ENCODE data around the gene STAB2. TPM values are rescaled to one million over a fixed set of nuclear protein-coding genes. Genes with fewer than 3 reads are reported as not detected.

STAB2 gene
- total RNA-seq, 1 experiment from 2014 or later = not detected

- no peak overlapping the region for H3K4me2 ChIP-seq (ENCODE audit: low read depth, low read length, poor library complexity, severe bottlenecking)
- H3K9me3 ChIP-seq (ENCODE audit: low read length) = no peaks in the 10 kb centered on the region
- H4K20me1 ChIP-seq (ENCODE audit: insufficient read depth, low read depth, low read length) = no peaks in the 10 kb centered on the region
- no peak overlapping the region for H3K9ac ChIP-seq (ENCODE audit: low read length)
- H3K4me3 ChIP-seq (ENCODE audit: low read length) = no peak overlapping the region
- H2AFZ ChIP-seq (ENCODE audit: low read length) = no peak overlapping the region
- no peaks in the 10 kb centered on the region for H3K79me2 ChIP-seq (ENCODE audit: low read length)
- H3K4me1 ChIP-seq (ENCODE audit: low read length) = no peaks in the 10 kb centered on the region
- H3K27me3 ChIP-seq (ENCODE audit: low read length) = no peaks in the 10 kb centered on the region
- H3K9me2 ChIP-seq (replicated peaks; ENCODE audit: insufficient read depth, low read length) = no peaks in the 10 kb centered on the region
- no peaks in the 10 kb centered on the region for H3K36me3 ChIP-seq (ENCODE audit: insufficient read depth, low read length)
- DNase-seq = no peak
- no peak overlapping the region for H3K27ac ChIP-seq (ENCODE audit: low read length)
These were observed 103.4 kb downstream of the STAB2 start for GRCh38 chr12:103690426-103690825.

DNA sequence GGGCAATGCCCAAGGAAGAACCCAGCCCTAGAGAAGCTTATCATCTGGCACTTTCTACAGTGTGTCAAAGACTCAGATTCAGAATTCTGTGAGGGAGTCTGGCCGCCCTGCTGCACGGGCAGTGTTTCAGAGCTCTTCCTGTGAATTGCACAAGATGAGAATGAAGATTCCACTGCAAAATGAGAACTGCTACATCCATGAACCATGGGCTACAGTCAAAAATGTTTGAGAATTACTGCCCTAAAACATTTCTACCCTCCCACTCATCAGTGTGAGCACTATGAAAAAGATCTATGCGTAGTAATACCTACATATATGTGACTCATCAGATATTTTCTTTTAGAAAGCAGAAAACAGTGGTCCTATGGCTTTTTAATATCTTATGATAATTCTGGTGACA lies 104.0 kb downstream of the STAB2 start:
- no peak overlapping the region for H3K9ac ChIP-seq (ENCODE audit: low read length)
- H3K36me3 ChIP-seq (ENCODE audit: insufficient read depth, low read length) = no peaks in the 10 kb centered on the region
- no peaks in the 10 kb centered on the region for H3K9me2 ChIP-seq (replicated peaks; ENCODE audit: insufficient read depth, low read length)
- no peaks in the 10 kb centered on the region for H3K9me3 ChIP-seq (ENCODE audit: low read length)
- no peaks in the 10 kb centered on the region for H3K4me1 ChIP-seq (ENCODE audit: low read length)
- H3K27me3 ChIP-seq (ENCODE audit: low read length) = no peaks in the 10 kb centered on the region
- H3K27ac ChIP-seq (ENCODE audit: low read length) = no peak overlapping the region
- H3K4me3 ChIP-seq (ENCODE audit: low read length) = no peak overlapping the region
- no peaks in the 10 kb centered on the region for H4K20me1 ChIP-seq (ENCODE audit: insufficient read depth, low read depth, low read length)
- no peak overlapping the region for H3K4me2 ChIP-seq (ENCODE audit: low read depth, low read length, poor library complexity, severe bottlenecking)
- DNase-seq = no peak
- no peak overlapping the region for H2AFZ ChIP-seq (ENCODE audit: low read length)
- H3K79me2 ChIP-seq (ENCODE audit: low read length) = no peaks in the 10 kb centered on the region

DNA sequence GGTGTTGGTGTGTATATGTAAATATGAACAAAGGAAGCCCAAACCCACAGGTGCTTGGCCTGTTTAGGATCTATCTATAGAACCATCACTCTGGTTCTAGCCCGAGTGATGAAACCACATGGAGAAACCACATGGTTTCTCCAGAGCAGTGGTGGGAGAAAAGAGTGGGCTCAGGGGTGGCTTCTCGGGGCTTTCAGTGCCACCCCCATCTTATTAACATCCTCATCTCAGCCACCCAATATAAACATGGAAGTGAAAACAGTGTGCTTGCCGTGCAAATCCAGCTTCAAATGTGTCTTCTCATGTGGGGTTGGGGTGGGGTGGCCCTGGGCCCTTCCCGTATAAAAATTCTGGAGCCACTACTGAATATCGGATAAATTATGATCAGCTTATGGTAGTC lies 109.0 kb downstream of the STAB2 start:
- H3K4me3 ChIP-seq (ENCODE audit: low read length) = no peak overlapping the region
- no peaks in the 10 kb centered on the region for H3K4me1 ChIP-seq (ENCODE audit: low read length)
- H3K27me3 ChIP-seq (ENCODE audit: low read length) = 0 out of 2 replicates have a peak, but pooled peaks cover 4% of the 10 kb centered on the region
- no peak overlapping the region for H3K4me2 ChIP-seq (ENCODE audit: low read depth, low read length, poor library complexity, severe bottlenecking)
- H3K9me2 ChIP-seq (replicated peaks; ENCODE audit: insufficient read depth, low read length) = no peaks in the 10 kb centered on the region
- H3K9me3 ChIP-seq (ENCODE audit: low read length) = no peaks in the 10 kb centered on the region
- DNase-seq = no peak
- H3K36me3 ChIP-seq (ENCODE audit: insufficient read depth, low read length) = no peaks in the 10 kb centered on the region
- no peaks in the 10 kb centered on the region for H3K79me2 ChIP-seq (ENCODE audit: low read length)
- H3K9ac ChIP-seq (ENCODE audit: low read length) = no peak overlapping the region
- no peaks in the 10 kb centered on the region for H4K20me1 ChIP-seq (ENCODE audit: insufficient read depth, low read depth, low read length)
- H3K27ac ChIP-seq (ENCODE audit: low read length) = no peak overlapping the region
- H2AFZ ChIP-seq (ENCODE audit: low read length) = no peak overlapping the region

DNA sequence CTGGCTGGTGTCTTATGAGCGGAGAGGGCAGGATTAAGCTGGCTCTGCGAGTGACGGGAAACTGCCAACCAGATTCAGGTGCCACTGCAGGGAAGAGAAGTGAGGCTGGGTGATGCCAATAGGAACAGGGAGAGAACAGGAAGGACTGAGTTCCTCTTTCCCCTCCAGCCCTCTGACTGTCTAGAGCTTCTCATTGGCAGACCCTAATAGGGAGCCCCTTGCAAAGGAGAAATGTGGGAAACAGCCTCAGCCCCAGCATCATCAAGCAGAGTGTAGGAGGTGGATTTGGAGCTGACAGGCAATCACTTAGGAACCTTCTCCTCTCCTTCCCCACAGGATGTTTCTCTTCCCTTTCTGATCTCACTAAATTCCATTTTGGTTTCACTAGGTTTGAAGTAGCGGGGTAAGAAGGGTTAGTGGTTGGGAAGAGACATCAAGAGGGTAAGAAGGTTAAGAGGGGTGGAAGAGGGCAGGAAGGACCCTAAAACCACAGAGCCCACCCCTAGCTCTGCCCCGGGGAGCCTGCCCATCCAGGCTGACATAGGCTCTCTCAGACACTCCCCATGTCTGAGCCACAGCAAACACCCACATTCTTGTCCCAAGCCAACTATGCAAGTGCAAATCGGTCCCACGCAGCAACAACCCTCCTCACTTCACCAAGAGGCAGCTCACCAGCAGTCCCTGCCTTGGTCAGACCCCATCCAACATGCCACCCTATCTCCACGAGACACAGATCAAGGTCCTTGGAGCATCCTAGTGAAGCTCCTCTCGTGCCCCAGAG lies 111.1 kb downstream of the STAB2 start:
- H3K4me2 ChIP-seq (ENCODE audit: low read depth, low read length, poor library complexity, severe bottlenecking) = no peak overlapping the region

DNA sequence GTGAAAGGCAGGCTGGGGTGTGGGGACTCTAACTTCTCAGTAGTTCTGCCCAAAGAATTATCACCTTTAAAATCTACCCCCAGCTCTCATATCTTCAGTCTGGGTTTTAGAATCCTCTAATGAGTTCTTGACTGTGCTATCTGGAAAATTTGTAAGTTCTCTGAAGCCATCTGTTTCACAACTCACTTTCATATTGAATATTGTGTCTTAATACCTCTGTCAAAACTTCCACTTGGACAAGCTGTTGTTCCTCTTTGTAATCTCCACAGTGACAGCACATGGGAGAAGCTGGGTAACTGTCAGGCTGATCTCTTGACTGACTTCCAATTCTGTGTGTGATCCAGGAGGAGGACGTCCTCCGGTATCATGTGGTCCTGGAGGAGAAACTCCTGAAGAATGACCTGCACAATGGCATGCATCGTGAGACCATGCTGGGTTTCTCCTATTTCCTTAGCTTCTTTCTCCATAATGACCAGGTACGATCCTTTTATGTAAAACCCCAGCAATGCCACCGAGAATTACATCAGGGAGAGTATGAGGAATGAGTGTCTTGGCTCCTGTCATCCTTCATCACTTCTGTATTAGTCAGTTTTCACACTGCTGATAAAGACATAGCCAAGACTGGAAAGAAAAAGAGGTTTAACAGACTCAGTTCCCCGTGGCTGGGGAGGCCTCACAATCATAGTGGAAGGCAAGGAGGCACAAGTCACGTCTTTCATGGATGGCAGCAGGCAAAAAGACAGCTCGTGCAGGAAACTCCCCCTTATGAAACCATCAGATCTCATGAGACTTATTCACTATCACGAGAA lies 111.9 kb downstream of the STAB2 start:
- H3K4me1 ChIP-seq (ENCODE audit: low read length) = no peaks in the 10 kb centered on the region
- no peak for DNase-seq
- 0 out of 2 replicates have a peak, but pooled peaks cover 4% of the 10 kb centered on the region for H3K27me3 ChIP-seq (ENCODE audit: low read length)
- no peaks in the 10 kb centered on the region for H4K20me1 ChIP-seq (ENCODE audit: insufficient read depth, low read depth, low read length)
- no peaks in the 10 kb centered on the region for H3K36me3 ChIP-seq (ENCODE audit: insufficient read depth, low read length)
- no peak overlapping the region for H3K4me3 ChIP-seq (ENCODE audit: low read length)
- H3K9ac ChIP-seq (ENCODE audit: low read length) = no peak overlapping the region
- no peaks in the 10 kb centered on the region for H3K79me2 ChIP-seq (ENCODE audit: low read length)
- H3K9me2 ChIP-seq (replicated peaks; ENCODE audit: insufficient read depth, low read length) = no peaks in the 10 kb centered on the region
- no peak overlapping the region; the same call in 1 of the 2 replicates for H2AFZ ChIP-seq (ENCODE audit: low read length)
- H3K27ac ChIP-seq (ENCODE audit: low read length) = no peak overlapping the region
- H3K9me3 ChIP-seq (ENCODE audit: low read length) = no peaks in the 10 kb centered on the region
- H3K4me2 ChIP-seq (ENCODE audit: low read depth, low read length, poor library complexity, severe bottlenecking) = no peak overlapping the region

More for the DNA sequence above, 111.1 kb downstream of the STAB2 start:
- Histone ChIP-seq H3K79me2 (ENCODE audit: low read length) (no peaks in the 10 kb centered on the region), H3K9ac (ENCODE audit: low read length) (no peak overlapping the region), H3K27me3 (ENCODE audit: low read length) (0 out of 2 replicates have a peak, but pooled peaks cover 4% of the 10 kb centered on the region), H3K36me3 (ENCODE audit: insufficient read depth, low read length) (no peaks in the 10 kb centered on the region), H3K4me3 (ENCODE audit: low read length) (no peak overlapping the region), H3K27ac (ENCODE audit: low read length) (no peak overlapping the region), H2AFZ (ENCODE audit: low read length) (no peak overlapping the region; the same call in 1 of the 2 replicates), H3K4me1 (ENCODE audit: low read length) (no peaks in the 10 kb centered on the region), H4K20me1 (ENCODE audit: insufficient read depth, low read depth, low read length) (no peaks in the 10 kb centered on the region), H3K9me2 (replicated peaks; ENCODE audit: insufficient read depth, low read length) (no peaks in the 10 kb centered on the region), H3K9me3 (ENCODE audit: low read length) (no peaks in the 10 kb centered on the region)
- DNase-seq = no peak

GRCh38 chr12:103705098-103705497 lies 118.0 kb downstream of the STAB2 start:
- H3K9me2 ChIP-seq (replicated peaks; ENCODE audit: insufficient read depth, low read length) = no peaks in the 10 kb centered on the region
- H3K4me1 ChIP-seq (ENCODE audit: low read length) = no peaks in the 10 kb centered on the region
- H2AFZ ChIP-seq (ENCODE audit: low read length) = no peak overlapping the region
- no peaks in the 10 kb centered on the region for H3K36me3 ChIP-seq (ENCODE audit: insufficient read depth, low read length)
- no peak overlapping the region for H3K4me3 ChIP-seq (ENCODE audit: low read length)
- no peaks in the 10 kb centered on the region for H3K27me3 ChIP-seq (ENCODE audit: low read length)
- H3K4me2 ChIP-seq (ENCODE audit: low read depth, low read length, poor library complexity, severe bottlenecking) = no peak overlapping the region
- no peaks in the 10 kb centered on the region for H3K9me3 ChIP-seq (ENCODE audit: low read length)
- H3K9ac ChIP-seq (ENCODE audit: low read length) = no peak overlapping the region
- no peaks in the 10 kb centered on the region for H4K20me1 ChIP-seq (ENCODE audit: insufficient read depth, low read depth, low read length)
- H3K79me2 ChIP-seq (ENCODE audit: low read length) = no peaks in the 10 kb centered on the region
- DNase-seq = no peak
- no peak overlapping the region for H3K27ac ChIP-seq (ENCODE audit: low read length)

- Histone ChIP-seq H3K79me2 (ENCODE audit: low read length) (no peaks in the 10 kb centered on the region), H3K4me2 (ENCODE audit: low read depth, low read length, poor library complexity, severe bottlenecking) (no peak overlapping the region), H3K27ac (ENCODE audit: low read length) (no peak overlapping the region), H2AFZ (ENCODE audit: low read length) (no peak overlapping the region), H3K9me3 (ENCODE audit: low read length) (no peaks in the 10 kb centered on the region), H4K20me1 (ENCODE audit: insufficient read depth, low read depth, low read length) (no peaks in the 10 kb centered on the region), H3K9ac (ENCODE audit: low read length) (no peak overlapping the region), H3K27me3 (ENCODE audit: low read length) (no peaks in the 10 kb centered on the region), H3K4me1 (ENCODE audit: low read length) (no peaks in the 10 kb centered on the region), H3K9me2 (replicated peaks; ENCODE audit: insufficient read depth, low read length) (no peaks in the 10 kb centered on the region), H3K4me3 (ENCODE audit: low read length) (no peak overlapping the region), H3K36me3 (ENCODE audit: insufficient read depth, low read length) (no peaks in the 10 kb centered on the region)
- DNase-seq = no peak
These were observed 118.9 kb downstream of the STAB2 start for GRCh38 chr12:103705927-103706326.

DNA sequence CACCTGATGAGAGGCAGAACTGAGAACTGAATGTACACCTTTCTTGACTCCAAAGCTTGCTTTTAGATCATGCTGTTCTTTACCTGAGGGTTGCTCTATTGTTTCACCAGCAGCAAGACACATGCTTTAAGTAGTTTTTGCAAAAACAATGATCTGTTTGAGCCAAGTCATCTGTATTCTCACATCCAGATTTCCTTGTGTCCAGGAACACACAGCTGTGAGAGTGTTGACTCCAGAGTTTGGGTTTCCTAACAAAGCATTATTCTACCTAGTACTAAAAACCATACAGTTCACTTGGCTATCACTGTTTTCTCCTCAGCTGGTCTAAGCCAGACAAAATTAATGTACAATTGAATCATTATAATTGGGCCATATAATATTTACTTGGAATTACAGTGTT lies 120.4 kb downstream of the STAB2 start:
- Histone ChIP-seq H3K27me3 (ENCODE audit: low read length) (no peaks in the 10 kb centered on the region), H3K4me2 (ENCODE audit: low read depth, low read length, poor library complexity, severe bottlenecking) (no peak overlapping the region), H3K9me3 (ENCODE audit: low read length) (no peaks in the 10 kb centered on the region), H3K4me1 (ENCODE audit: low read length) (no peaks in the 10 kb centered on the region), H3K4me3 (ENCODE audit: low read length) (no peak overlapping the region), H3K36me3 (ENCODE audit: insufficient read depth, low read length) (no peaks in the 10 kb centered on the region), H4K20me1 (ENCODE audit: insufficient read depth, low read depth, low read length) (no peaks in the 10 kb centered on the region), H3K79me2 (ENCODE audit: low read length) (no peaks in the 10 kb centered on the region), H3K9ac (ENCODE audit: low read length) (no peak overlapping the region), H3K9me2 (replicated peaks; ENCODE audit: insufficient read depth, low read length) (no peaks in the 10 kb centered on the region), H2AFZ (ENCODE audit: low read length) (no peak overlapping the region), H3K27ac (ENCODE audit: low read length) (no peak overlapping the region)
- DNase-seq = no peak

Measured in Karpas-422 (cell line).